GM12878 (cell line): Measurements from ENCODE around the gene GRIP2. TPM values are rescaled to one million over a fixed set of nuclear protein-coding genes. Genes with fewer than 3 reads are reported as not detected.

ENCODE experiments used
- ATAC-seq: fragments of 200-7000 bp; cut with Tn5 transposase; 3 replicates; pipeline ENCODE4 v1.9.1; 2020; ENCODE audit warnings: mild to moderate bottlenecking, moderate library complexity
- BruUV-seq: library from RNA; stranded (reverse); fragments of 400-500 nt; replicated peaks from 2 replicates; lab custom pipeline; 2021; lab: Mats Ljungman, UMichigan
- CTCF ChIA-PET: fragments of 300-600 bp; sonication (Branson Sonifier 250); formaldehyde crosslinking; extraction: SDS; loops from one replicate; lab custom pipeline; 2021; ENCODE audit warnings: inconsistent platforms; lab: Yijun Ruan, JAX
- POLR2A ChIA-PET: fragments of 350-600 bp; formaldehyde crosslinking; extraction: SDS; loops from one replicate; lab custom pipeline; 2021; ENCODE audit warnings: inconsistent platforms; lab: Charles Lee
- RAD21 ChIA-PET: fragments of 300-600 bp; sonication (Branson Sonifier 250); formaldehyde crosslinking; loops from one replicate; lab custom pipeline; 2023; ENCODE audit warnings: antibody characterized with exemption; ENCODE audit not compliant: unreplicated experiment; lab: Charles Lee
- SMC1A ChIA-PET: fragments of 300-600 bp; sonication (Branson Sonifier 250); formaldehyde crosslinking; loops from one replicate; lab custom pipeline; 2023; ENCODE audit not compliant: unreplicated experiment, uncharacterized antibody; lab: Charles Lee
- DNase-seq: peaks from one replicate; pipeline ENCODE4 v3.0.0-alpha.2; 2011; ENCODE audit warnings: low read depth, low spot score
- FAIRE-seq: peaks from 3 replicates; lab custom pipeline; 2011; peaks lifted over from hg19 to GRCh38; lab: Jason Lieb, UNC
- H2AFZ ChIP-seq: 2 replicates; pipeline ENCODE4 v1.6.0; 2011; ENCODE audit warnings: low read depth, low read length, control low read depth; ENCODE audit not compliant: control insufficient read depth
- H3K27ac ChIP-seq: 2 replicates; pipeline ENCODE4 v1.5.1; 2011; ENCODE audit warnings: control low read depth; ENCODE audit not compliant: control insufficient read depth, insufficient read depth
- H3K27me3 ChIP-seq, 2 experiments: replicated peaks in 1 of 2; 2 replicates each; pipeline versions ENCODE4 v1.6.0 to v1.6.1; 2011; ENCODE audit warnings: low read length in 1 of 2; ENCODE audit not compliant: control insufficient read depth in 2 of 2, insufficient read depth in 2 of 2
- H3K36me3 ChIP-seq, 2 experiments: 2 replicates each; pipeline ENCODE4 v1.5.1; 2011; ENCODE audit warnings: low read length in 1 of 2; ENCODE audit not compliant: control insufficient read depth in 2 of 2, insufficient read depth in 2 of 2
- H3K4me1 ChIP-seq: 2 replicates; pipeline ENCODE4 v1.6.1; 2011; ENCODE audit warnings: mild to moderate bottlenecking, low read length, moderate library complexity, mixed read lengths; ENCODE audit not compliant: control insufficient read depth, insufficient read depth
- H3K4me2 ChIP-seq: 2 replicates; pipeline ENCODE4 v1.6.0; 2011; ENCODE audit warnings: control low read depth; ENCODE audit not compliant: control insufficient read depth, insufficient read depth
- H3K4me3 ChIP-seq: fragments of 200-600 bp; sonication (generic); 2 replicates; pipeline ENCODE4 v1.5.1; 2016
- H3K79me2 ChIP-seq: 2 replicates; pipeline ENCODE4 v1.6.0; 2011; ENCODE audit warnings: low read length; ENCODE audit not compliant: control insufficient read depth, insufficient read depth
- H3K9ac ChIP-seq: 2 replicates; pipeline ENCODE4 v1.8.0; 2011; ENCODE audit warnings: low read length, control low read depth, mixed read lengths; ENCODE audit not compliant: control insufficient read depth, insufficient read depth
- H3K9me3 ChIP-seq: replicated peaks from 3 replicates; pipeline ENCODE4 v1.5.1; 2011; ENCODE audit warnings: mild to moderate bottlenecking, low read length; ENCODE audit not compliant: control insufficient read depth, insufficient read depth
- H4K20me1 ChIP-seq: 2 replicates; pipeline ENCODE4 v1.6.0; 2011; ENCODE audit not compliant: control insufficient read depth, insufficient read depth
- CHD4 ChIP-seq: fragments of 200-600 bp; sonication (generic); IDR thresholded peaks from 2 replicates; pipeline ENCODE4 v1.6.1; 2016; ENCODE audit warnings: mild to moderate bottlenecking
- ETV6 ChIP-seq, 2 experiments: fragments of 450-650 bp in 1 of 2; IDR thresholded peaks in 1 of 2; conservative IDR thresholded peaks in 1 of 2; 2 replicates each; pipeline ENCODE4 v1.6.1; 2014; ENCODE audit warnings: antibody characterized with exemption in 1 of 2, borderline replicate concordance in 1 of 2, low read depth in 1 of 2, mild to moderate bottlenecking in 1 of 2, moderate library complexity in 1 of 2
- GATAD2B ChIP-seq: fragments of 450-650 bp; conservative IDR thresholded peaks from 2 replicates; pipeline ENCODE4 v1.6.1; 2017; ENCODE audit warnings: low read depth, mild to moderate bottlenecking, moderate library complexity
- JUND ChIP-seq: IDR thresholded peaks from 2 replicates; pipeline ENCODE4 v1.6.1; 2012; ENCODE audit warnings: low read depth, mild to moderate bottlenecking, low read length, improper control_type of control experiment, moderate library complexity
- KAT2A ChIP-seq: conservative IDR thresholded peaks from 2 replicates; pipeline ENCODE4 v1.6.1; 2011; ENCODE audit warnings: low read depth, low read length; ENCODE audit not compliant: control insufficient read depth
- MYC ChIP-seq: IDR thresholded peaks from 2 replicates; pipeline ENCODE4 v1.6.1; 2011; ENCODE audit warnings: mild to moderate bottlenecking, low read length, moderate library complexity, inconsistent platforms; ENCODE audit not compliant: insufficient read depth, insufficient replicate concordance, insufficient read length, severe bottlenecking
- NFXL1 ChIP-seq: fragments of 450-650 bp; IDR thresholded peaks from 2 replicates; pipeline ENCODE4 v1.6.1; 2017; ENCODE audit warnings: antibody characterized with exemption, mild to moderate bottlenecking, borderline replicate concordance
- SUZ12 ChIP-seq: fragments of 200-600 bp; sonication (generic); IDR thresholded peaks from one replicate; pipeline ENCODE4 v1.6.1; 2018; ENCODE audit warnings: antibody characterized with exemption, mild to moderate bottlenecking; ENCODE audit not compliant: unreplicated experiment
- YBX1 ChIP-seq: fragments of 450-650 bp; IDR thresholded peaks from 2 replicates; pipeline ENCODE4 v1.6.1; 2016; ENCODE audit warnings: antibody characterized with exemption
- ZZZ3 ChIP-seq: IDR thresholded peaks from 2 replicates; pipeline ENCODE4 v1.6.1; 2011; ENCODE audit warnings: low read depth; ENCODE audit not compliant: control insufficient read depth, insufficient read length
- WGBS: methylation state at CpG from one replicate; pipeline ENCODE4 v1.1.6; 2016; ENCODE audit warnings: low lambda C conversion rate; ENCODE audit not compliant: insufficient replicate concordance, insufficient coverage; ENCODE audit errors: missing lambda C conversion rate; 5-methylcytosine and 5-hydroxymethylcytosine counted together
- in situ Hi-C: fragments of 300-500 bp; cut with MboI; formaldehyde crosslinking; loops from 9 replicates; pipeline ENCODE4 v1.14.3; 2018; ENCODE audit warnings: mixed read lengths
- intact Hi-C: fragments of 100-400 bp; cut with micrococcal nuclease; formaldehyde crosslinking; loops from one replicate; pipeline ENCODE4 v1.14.2; 2022; ENCODE audit not compliant: unreplicated experiment
- polyA plus RNA-seq, 11 experiments: library from polyadenylated mRNA; depleted of rRNA in 4 of 11; unstranded in 6 of 11; stranded (reverse) in 5 of 11; fragments of >200 nt; fragmentation: Nextera tagmentation in 4 of 11; fragmentation: Illumina TruSeq in 1 of 11; extraction: Ambion mirVana in 4 of 11; extraction: Trizol in 1 of 11; gene quantifications; 1 replicate in 1 of 11; 2 replicates in 10 of 11; pipeline versions ENCODE4 v1.2.1 to v1.2.3, GENCODE V29; 2011 to 2016; ENCODE audit warnings: inconsistent platforms in 2 of 11, missing spikeins in 2 of 11, low read depth in 1 of 11
- total RNA-seq, 4 experiments: library from RNA; depleted of rRNA in 3 of 4; stranded (reverse); fragments of >200 nt in 3 of 4; fragmentation: Illumina TruSeq in 1 of 4; extraction: Trizol in 1 of 4; gene quantifications; 2 replicates each; pipeline versions ENCODE4 v1.2.1 to v1.2.3, GENCODE V29; 2013 to 2021
- TF ChIP-seq, protein P1 (sequence below): fragments of 150-350 bp; IDR thresholded peaks from 2 replicates; pipeline ENCODE4 v1.6.1; 2014; ENCODE audit warnings: mild to moderate bottlenecking, low read depth, low read length
- TF ChIP-seq, protein P2 (sequence below): fragments of 450-650 bp; conservative IDR thresholded peaks from 2 replicates; pipeline ENCODE4 v1.6.1; 2017; ENCODE audit warnings: mild to moderate bottlenecking, moderate library complexity

GRIP2 gene
- total and polyA plus RNA-seq, 10 of the 15 experiments (the other 5 are each of a cell fraction or from before 2014, with no cell fraction given) = not detected

DNA sequence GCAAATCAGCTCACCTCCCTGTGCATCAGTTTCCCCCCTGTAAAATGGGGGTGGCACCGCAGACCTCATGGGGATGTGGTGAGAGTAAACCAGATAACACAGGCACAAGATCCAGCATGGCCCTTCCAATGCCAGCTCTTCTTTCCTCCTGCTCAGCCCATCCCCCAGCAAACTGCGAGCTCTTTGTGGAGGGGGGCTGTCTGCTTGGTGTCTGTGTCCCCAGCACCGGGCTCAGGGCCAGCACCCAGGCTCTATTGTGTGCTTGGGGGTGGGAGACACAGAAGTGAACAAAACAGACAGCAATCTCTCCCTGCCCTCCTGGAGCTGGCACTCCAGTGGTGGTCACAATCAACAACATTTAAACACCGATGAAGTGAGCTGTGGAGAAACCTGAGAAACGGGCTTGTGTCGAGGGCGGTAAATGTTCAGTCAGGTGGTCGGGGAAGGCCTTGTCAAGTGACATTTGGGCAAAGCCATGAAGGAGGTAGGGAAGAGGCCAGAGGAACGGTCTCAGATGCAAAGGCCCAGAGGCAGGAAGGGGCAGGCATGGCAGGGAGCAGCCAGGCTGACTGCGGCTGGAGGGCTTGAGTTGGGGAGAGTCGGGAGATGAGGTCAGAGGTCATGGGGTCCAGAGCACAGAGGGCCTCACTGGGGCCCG is 28.4 kb downstream of the GRIP2 start:
- ChIA-PET SMC1A (interaction anchor here (0.6 kb wide), 1 partner anchor 401 kb away, joined by 3 read pairs; no protein-coding TSS in a partner anchor), POLR2A (interaction anchor here (0.5 kb wide), 1 partner anchor 980 kb away, joined by 4 read pairs; no protein-coding TSS in a partner anchor), CTCF (interaction anchor here (0.6 to 4.3 kb wide), 5 partner anchors 133 to 1260 kb away, joined by 3 to 23 read pairs (median 3); no protein-coding TSS in a partner anchor), RAD21 (interaction anchor here (0.6 to 1.5 kb wide), 2 partner anchors 250 to 281 kb away, joined by 3 read pairs; no protein-coding TSS in a partner anchor)
- 42% methylated on average over 12 of the region's 12 CpGs for WGBS
- in situ Hi-C loops = no loop called here
- BruUV-seq = no TSS peak
- Histone ChIP-seq H2AFZ (no peak overlapping the region), H3K27me3 (no peaks in the 10 kb centered on the region; a peak in 1 of 4 replicates), H4K20me1 (no peaks in the 10 kb centered on the region), H3K9ac (no peak overlapping the region), H3K79me2 (no peaks in the 10 kb centered on the region), H3K9me3 (no peaks in the 10 kb centered on the region), H3K4me1 (no peaks in the 10 kb centered on the region), H3K4me3 (no peak overlapping the region), H3K36me3 (no peaks in the 10 kb centered on the region), H3K27ac (no peak overlapping the region), H3K4me2 (no peak overlapping the region)
- no peak for DNase-seq
- TF ChIP-seq KAT2A (no peak), JUND (no peak), ETV6 (conservative IDR thresholded peaks at IDR 0.05 in 1 of 2, IDR thresholded peaks at IDR 0.05 in 1 of 2; ENCODE audit: borderline replicate concordance in 1 of 2, low read depth in 1 of 2) (no peak), SUZ12 (no peak), GATAD2B (no peak), NFXL1 (no peak), ZZZ3 (no peak), MYC (no peak), CHD4 (no peak), YBX1 (no peak)
- TF ChIP-seq, protein P1, sequence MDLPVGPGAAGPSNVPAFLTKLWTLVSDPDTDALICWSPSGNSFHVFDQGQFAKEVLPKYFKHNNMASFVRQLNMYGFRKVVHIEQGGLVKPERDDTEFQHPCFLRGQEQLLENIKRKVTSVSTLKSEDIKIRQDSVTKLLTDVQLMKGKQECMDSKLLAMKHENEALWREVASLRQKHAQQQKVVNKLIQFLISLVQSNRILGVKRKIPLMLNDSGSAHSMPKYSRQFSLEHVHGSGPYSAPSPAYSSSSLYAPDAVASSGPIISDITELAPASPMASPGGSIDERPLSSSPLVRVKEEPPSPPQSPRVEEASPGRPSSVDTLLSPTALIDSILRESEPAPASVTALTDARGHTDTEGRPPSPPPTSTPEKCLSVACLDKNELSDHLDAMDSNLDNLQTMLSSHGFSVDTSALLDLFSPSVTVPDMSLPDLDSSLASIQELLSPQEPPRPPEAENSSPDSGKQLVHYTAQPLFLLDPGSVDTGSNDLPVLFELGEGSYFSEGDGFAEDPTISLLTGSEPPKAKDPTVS = no peak
- TF ChIP-seq, protein P2, sequence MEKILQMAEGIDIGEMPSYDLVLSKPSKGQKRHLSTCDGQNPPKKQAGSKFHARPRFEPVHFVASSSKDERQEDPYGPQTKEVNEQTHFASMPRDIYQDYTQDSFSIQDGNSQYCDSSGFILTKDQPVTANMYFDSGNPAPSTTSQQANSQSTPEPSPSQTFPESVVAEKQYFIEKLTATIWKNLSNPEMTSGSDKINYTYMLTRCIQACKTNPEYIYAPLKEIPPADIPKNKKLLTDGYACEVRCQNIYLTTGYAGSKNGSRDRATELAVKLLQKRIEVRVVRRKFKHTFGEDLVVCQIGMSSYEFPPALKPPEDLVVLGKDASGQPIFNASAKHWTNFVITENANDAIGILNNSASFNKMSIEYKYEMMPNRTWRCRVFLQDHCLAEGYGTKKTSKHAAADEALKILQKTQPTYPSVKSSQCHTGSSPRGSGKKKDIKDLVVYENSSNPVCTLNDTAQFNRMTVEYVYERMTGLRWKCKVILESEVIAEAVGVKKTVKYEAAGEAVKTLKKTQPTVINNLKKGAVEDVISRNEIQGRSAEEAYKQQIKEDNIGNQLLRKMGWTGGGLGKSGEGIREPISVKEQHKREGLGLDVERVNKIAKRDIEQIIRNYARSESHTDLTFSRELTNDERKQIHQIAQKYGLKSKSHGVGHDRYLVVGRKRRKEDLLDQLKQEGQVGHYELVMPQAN = no peak
- ATAC-seq = no peak
- intact Hi-C loops = no loop called here
- no peak for FAIRE-seq
